H1 (cell line): ENCODE measurements around the gene CCL25. TPM values are rescaled to one million over a fixed set of nuclear protein-coding genes. Genes with fewer than 3 reads are reported as not detected.

Source experiments
- CTCF ChIA-PET: fragments of 300-600 bp; sonication (Branson Sonifier 250); formaldehyde crosslinking; loops from one replicate; lab custom pipeline; 2021; ENCODE audit not compliant: partially characterized antibody; lab: Charles Lee
- POLR2A ChIA-PET: fragments of 300-600 bp; sonication (Branson Sonifier 250); formaldehyde crosslinking; loops from one replicate; lab custom pipeline; 2021; ENCODE audit warnings: inconsistent platforms; ENCODE audit not compliant: partially characterized antibody; lab: Charles Lee
- DNase-seq, 2 experiments: peaks; one replicate each; pipeline versions ENCODE4 v3.0.0 to v3.0.0-alpha.2; 2010 to 2022; ENCODE audit warnings: low spot score in 2 of 2, low read depth in 1 of 2, mixed read lengths in 1 of 2
- FAIRE-seq: peaks from 2 replicates; lab custom pipeline; 2011; peaks lifted over from hg19 to GRCh38; lab: Jason Lieb, UNC
- H2AFZ ChIP-seq: 2 replicates; pipeline ENCODE4 v1.8.1; 2012; ENCODE audit warnings: low read length, inconsistent platforms
- H2AK5ac ChIP-seq: 2 replicates; pipeline ENCODE4 v1.6.1; 2013; ENCODE audit warnings: low read depth, low read length
- H2BK120ac ChIP-seq: replicated peaks from 2 replicates; pipeline ENCODE3; 2013; ENCODE audit warnings: low read depth, low read length, inconsistent platforms
- H2BK12ac ChIP-seq: 2 replicates; pipeline ENCODE4 v1.6.1; 2013; ENCODE audit warnings: low read depth, low read length
- H2BK15ac ChIP-seq: 2 replicates; pipeline ENCODE4 v1.6.1; 2013; ENCODE audit warnings: low read length
- H2BK20ac ChIP-seq: 2 replicates; pipeline ENCODE4 v1.6.1; 2013; ENCODE audit warnings: low read length
- H2BK5ac ChIP-seq: 2 replicates; pipeline ENCODE4 v1.6.1; 2013; ENCODE audit warnings: low read depth, low read length
- H3K14ac ChIP-seq: 2 replicates; pipeline ENCODE4 v1.6.1; 2013; ENCODE audit warnings: inconsistent platforms; ENCODE audit not compliant: insufficient read length
- H3K18ac ChIP-seq: 2 replicates; pipeline ENCODE4 v1.6.1; 2013; ENCODE audit warnings: low read length; ENCODE audit errors: extremely low read depth
- H3K23ac ChIP-seq: 2 replicates; pipeline ENCODE4 v1.6.1; 2013; ENCODE audit warnings: inconsistent platforms; ENCODE audit not compliant: insufficient read length
- H3K23me2 ChIP-seq: 2 replicates; pipeline ENCODE4 v1.6.1; 2013; ENCODE audit warnings: low read depth, low read length
- H3K27ac ChIP-seq: 2 replicates; pipeline ENCODE4 v1.6.1; 2011; ENCODE audit warnings: low read depth, low read length, inconsistent platforms
- H3K27me3 ChIP-seq, 4 experiments: replicated peaks in 1 of 4; 1 replicate in 1 of 4; 2 replicates in 3 of 4; pipeline versions ENCODE4 v1.6.1 to v1.8.1; 2011 to 2013; ENCODE audit warnings: low read length in 3 of 4, mild to moderate bottlenecking in 3 of 4, inconsistent platforms in 2 of 4, mixed read lengths in 2 of 4, moderate library complexity in 1 of 4; ENCODE audit not compliant: control insufficient read depth in 3 of 4, insufficient read depth in 3 of 4; ENCODE audit errors: extremely low read depth in 1 of 4
- H3K36me3 ChIP-seq, 4 experiments: 2 replicates each; pipeline versions ENCODE4 v1.6.1 to v1.8.1; 2011 to 2013; ENCODE audit warnings: mild to moderate bottlenecking in 4 of 4, low read length in 3 of 4, moderate library complexity in 2 of 4, control low read depth in 1 of 4, inconsistent platforms in 1 of 4; ENCODE audit not compliant: insufficient read depth in 4 of 4, control insufficient read depth in 2 of 4
- H3K4ac ChIP-seq: replicated peaks from 2 replicates; pipeline ENCODE3; 2013; ENCODE audit warnings: low read length, low read depth, mixed read lengths, inconsistent platforms; ENCODE audit not compliant: insufficient read length
- H3K4me1 ChIP-seq, 4 experiments: replicated peaks in 1 of 4; 1 replicate in 1 of 4; 2 replicates in 3 of 4; pipeline versions ENCODE4 v1.6.1 to v1.8.1; 2011 to 2013; ENCODE audit warnings: low read length in 3 of 4, inconsistent platforms in 2 of 4, mixed read lengths in 1 of 4; ENCODE audit not compliant: insufficient read depth in 4 of 4, control insufficient read depth in 3 of 4
- H3K4me2 ChIP-seq, 2 experiments: 2 replicates each; pipeline versions ENCODE4 v1.6.1 to v1.8.1; 2011 to 2013; ENCODE audit warnings: low read depth in 2 of 2, low read length in 2 of 2, control low read depth in 1 of 2, inconsistent platforms in 1 of 2, mild to moderate bottlenecking in 1 of 2; ENCODE audit not compliant: insufficient read depth in 1 of 2
- H3K4me3 ChIP-seq, 4 experiments: fragments of 200-600, 300-600 bp in 1 of 4; sonication (generic), shearing (Covaris generic), sonication (Bioruptor Twin) in 1 of 4; 2 replicates each; pipeline versions ENCODE4 v1.5.1 to v1.8.1; 2011 to 2016; ENCODE audit warnings: low read length in 4 of 4, low read depth in 3 of 4, control low read depth in 2 of 4, inconsistent platforms in 2 of 4, mild to moderate bottlenecking in 2 of 4, mixed read lengths in 1 of 4, moderate library complexity in 1 of 4; ENCODE audit not compliant: insufficient read depth in 2 of 4; ENCODE audit errors: extremely low read depth in 1 of 4
- H3K56ac ChIP-seq: replicated peaks from 2 replicates; pipeline ENCODE3; 2013; ENCODE audit warnings: low read depth, mild to moderate bottlenecking, mixed read lengths, low read length, inconsistent platforms; ENCODE audit not compliant: insufficient read length
- H3K79me1 ChIP-seq: 2 replicates; pipeline ENCODE4 v1.6.1; 2013; ENCODE audit warnings: low read depth, low read length, control low read depth
- H3K79me2 ChIP-seq, 2 experiments: 2 replicates each; pipeline versions ENCODE4 v1.6.1 to v1.8.1; 2012 to 2013; ENCODE audit warnings: low read length in 2 of 2, mild to moderate bottlenecking in 2 of 2, inconsistent platforms in 1 of 2; ENCODE audit not compliant: insufficient read depth in 2 of 2, control insufficient read depth in 1 of 2
- H3K9ac ChIP-seq, 4 experiments: replicated peaks in 1 of 4; 1 replicate in 1 of 4; 2 replicates in 3 of 4; pipeline versions ENCODE4 v1.6.1 to v1.8.1; 2011 to 2013; ENCODE audit warnings: low read depth in 3 of 4, low read length in 3 of 4, control low read depth in 2 of 4, mild to moderate bottlenecking in 2 of 4, moderate library complexity in 2 of 4, inconsistent platforms in 1 of 4; ENCODE audit errors: extremely low read depth in 1 of 4
- H3K9me3 ChIP-seq, 2 experiments: 2 replicates each; pipeline versions ENCODE4 v1.6.1 to v1.8.1; 2012 to 2013; ENCODE audit warnings: mild to moderate bottlenecking in 2 of 2, moderate library complexity in 2 of 2, control low read depth in 1 of 2, inconsistent platforms in 1 of 2, low read depth in 1 of 2, low read length in 1 of 2, mixed read lengths in 1 of 2; ENCODE audit not compliant: insufficient read depth in 2 of 2
- H4K20me1 ChIP-seq, 2 experiments: replicated peaks in 1 of 2; 2 replicates each; pipeline versions ENCODE3 to v1.8.1; 2011 to 2013; ENCODE audit warnings: inconsistent platforms in 2 of 2, low read length in 2 of 2, mild to moderate bottlenecking in 1 of 2; ENCODE audit not compliant: insufficient read depth in 2 of 2, control insufficient read depth in 1 of 2
- H4K5ac ChIP-seq: 2 replicates; pipeline ENCODE4 v1.6.1; 2013; ENCODE audit warnings: low read length, low read depth, mixed read lengths, inconsistent platforms; ENCODE audit not compliant: insufficient read length
- H4K8ac ChIP-seq: 2 replicates; pipeline ENCODE4 v1.8.0; 2013; ENCODE audit warnings: mild to moderate bottlenecking, moderate library complexity, low read length, inconsistent platforms; ENCODE audit not compliant: insufficient read depth; ENCODE audit errors: extremely low read depth
- H4K91ac ChIP-seq: replicated peaks from 2 replicates; pipeline ENCODE3; 2013; ENCODE audit warnings: low read length, mixed read lengths, inconsistent platforms; ENCODE audit not compliant: insufficient read length
- CHD2 ChIP-seq: IDR thresholded peaks from 2 replicates; pipeline ENCODE4 v1.6.1; 2012; ENCODE audit warnings: low read length, improper control_type of control experiment
- KDM1A ChIP-seq: fragments of 200-600, 300-600 bp; sonication (generic); IDR thresholded peaks from 2 replicates; pipeline ENCODE4 v1.7.1; 2016; ENCODE audit warnings: mild to moderate bottlenecking, low read length, borderline replicate concordance
- SAP30 ChIP-seq: fragments of 300-600 bp; sonication (generic); IDR thresholded peaks from 2 replicates; pipeline ENCODE4 v1.7.1; 2012; ENCODE audit warnings: low read length, moderate library complexity, mild to moderate bottlenecking, inconsistent platforms; ENCODE audit not compliant: insufficient read depth, insufficient replicate concordance
- SIN3A ChIP-seq, 2 experiments: IDR thresholded peaks in 1 of 2; conservative IDR thresholded peaks in 1 of 2; 2 replicates each; pipeline ENCODE4 v1.6.1; 2011 to 2012; ENCODE audit warnings: low read length in 2 of 2, improper control_type of control experiment in 1 of 2, low read depth in 1 of 2, mild to moderate bottlenecking in 1 of 2
- WGBS, 2 experiments: shearing (Covaris generic) in 1 of 2; methylation state at CpG; one replicate each; pipeline versions ENCODE4 v1.1.6 to v1.1.7; 2013 to 2015; ENCODE audit warnings: low lambda C conversion rate in 2 of 2, mixed read lengths in 2 of 2, inconsistent platforms in 1 of 2, low coverage in 1 of 2, missing lambda C conversion rate in 1 of 2; ENCODE audit not compliant: insufficient replicate concordance in 2 of 2, insufficient coverage in 1 of 2, insufficient read length in 1 of 2; ENCODE audit errors: extremely low coverage in 1 of 2, missing lambda C conversion rate in 1 of 2; 5-methylcytosine and 5-hydroxymethylcytosine counted together
- polyA plus RNA-seq, 7 experiments: library from polyadenylated mRNA; depleted of rRNA in 3 of 7; stranded (reverse) in 5 of 7; unstranded in 2 of 7; fragments of >200 nt in 5 of 7; fragments of 200-250 nt in 2 of 7; gene quantifications; 1 replicate in 5 of 7; 2 replicates in 1 of 7; 4 replicates in 1 of 7; pipeline versions ENCODE4 v1.2.1 to v1.2.3, GENCODE V29; 2011 to 2013; ENCODE audit warnings: missing spikeins in 2 of 7, mixed read lengths in 2 of 7
- total RNA-seq: library from RNA; stranded (reverse); fragmentation: NEBNext Ultra II Directional; extraction: Animal tissue kit (Norgen Biotek cat#: 25700); gene quantifications from 2 replicates; pipeline ENCODE4 v1.2.1, GENCODE V29; 2021

Gene CCL25
- total and polyA plus RNA-seq, 2 of the 8 experiments (the other 6 are each of a cell fraction or from before 2014, with no cell fraction given): 0.59 TPM; not detected in 1

DNA sequence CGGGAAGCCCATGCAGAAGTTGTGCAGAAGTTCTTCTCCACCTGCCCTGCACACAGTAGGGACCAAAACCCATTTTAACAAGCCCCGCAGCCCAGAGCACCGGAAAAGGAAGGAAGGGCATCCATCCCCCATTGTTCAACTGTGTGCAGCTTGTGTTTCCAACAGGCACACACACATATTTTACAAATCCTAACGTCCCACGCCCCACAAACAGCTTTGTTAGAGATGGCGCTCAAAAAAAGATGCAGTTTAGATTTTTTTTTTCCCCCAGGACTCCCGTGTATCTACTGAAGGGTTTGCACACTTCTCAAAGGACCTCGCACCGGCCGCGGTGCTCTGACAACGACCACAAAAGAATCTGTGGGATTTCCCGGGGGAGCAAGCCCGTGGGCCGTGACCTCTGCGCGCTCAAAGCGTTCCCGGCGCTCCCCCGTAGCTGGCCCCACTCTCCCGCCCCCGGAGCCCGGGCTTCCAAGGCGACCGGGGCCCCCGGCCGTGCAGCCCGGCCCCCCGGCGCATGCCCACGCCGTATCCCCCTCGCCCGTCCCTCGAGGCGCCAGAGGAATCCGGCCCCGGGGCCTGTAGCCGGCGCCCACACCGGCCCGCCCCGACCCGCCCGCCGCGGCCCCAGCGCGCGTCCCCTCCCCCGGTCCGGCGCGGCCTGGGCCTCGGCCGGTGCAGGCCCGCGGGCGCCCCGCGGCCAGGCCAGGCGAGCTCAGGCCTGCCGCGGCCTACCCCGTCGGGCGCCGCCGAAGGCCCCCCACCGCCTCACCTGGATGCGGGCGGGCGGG lies 47.6 kb upstream of the CCL25 start:
- H3K56ac ChIP-seq: no peak overlapping the region
- H2BK15ac ChIP-seq: no peak overlapping the region
- peaks cover 11% of the 10 kb centered on the region for H3K23me2 ChIP-seq
- H2BK5ac ChIP-seq: peak overlapping the region; percentile 4; the same call in 1 of the 2 replicates
- DNase-seq (no peak), FAIRE-seq (no peak)
- H3K4me2 ChIP-seq: peak overlapping the region; percentile 82 to 98
- TF ChIP-seq KDM1A: no peak
- TF ChIP-seq CHD2: no peak
- peak; percentile 58 for TF ChIP-seq SAP30
- TF ChIP-seq SIN3A (conservative IDR thresholded peaks at IDR 0.05 in 1 of 2, IDR thresholded peaks at IDR 0.05 in 1 of 2; ENCODE audit: low read depth in 1 of 2, low read length in 2 of 2): 0 out of 4 replicates have a peak, but pooled peaks of 1 of the 2 experiments have one; percentile 23
- H3K79me1 ChIP-seq: peaks cover 14% of the 10 kb centered on the region
- POLR2A ChIA-PET: interaction anchor here (0.6 to 3.6 kb wide), 17 partner anchors 10 to 304 kb away, joined by 3 to 20 read pairs (median 4); partner anchors contain the start of genes CCL25 and TIMM44
- peak overlapping the region; percentile 60; the same call in 1 of the 2 replicates for H3K27ac ChIP-seq
- no peak overlapping the region for H2AFZ ChIP-seq
- no peaks in the 10 kb centered on the region for H3K9me3 ChIP-seq
- no peak overlapping the region for H4K8ac ChIP-seq
- no peak overlapping the region for H2BK12ac ChIP-seq
- H3K79me2 ChIP-seq: peaks cover 37 to 51% of the 10 kb centered on the region in 2 experiments
- peak overlapping the region; percentile 61 to 80 (median 67) for H3K9ac ChIP-seq
- no peak overlapping the region for H3K14ac ChIP-seq
- H3K18ac ChIP-seq: no peak overlapping the region
- no peak overlapping the region for H2AK5ac ChIP-seq
- H2BK120ac ChIP-seq: no peak overlapping the region
- CTCF ChIA-PET: interaction anchor here (0.6 to 1.2 kb wide), 4 partner anchors 35 to 101 kb away, joined by 3 to 8 read pairs (median 3); partner anchors contain the start of gene MAP2K7
- no peak overlapping the region for H4K5ac ChIP-seq
- H4K20me1 ChIP-seq: peaks cover 28 to 35% of the 10 kb centered on the region in 2 experiments
- no peak overlapping the region for H2BK20ac ChIP-seq
- H3K36me3 ChIP-seq: 0 out of 8 replicates have a peak, but pooled peaks cover 0 to 2% (median 0%) of the 10 kb centered on the region in 4 experiments
- H3K4ac ChIP-seq: no peak overlapping the region
- no peaks in the 10 kb centered on the region for H3K27me3 ChIP-seq
- H3K23ac ChIP-seq: no peak overlapping the region
- H3K4me1 ChIP-seq: peaks cover 6 to 13% (median 9%) of the 10 kb centered on the region in 4 experiments
- peak overlapping the region; percentile 63 to 89 (median 85) for H3K4me3 ChIP-seq
- no peak overlapping the region for H4K91ac ChIP-seq
- 4% methylated on average over 21 of the region's 74 CpGs; no CpG with 5 or more reads in 1 of the 2 experiments for WGBS, 2 experiments
